ENCODE results near the gene NAGLU.
"Not testable (repeated sequence)": the region's sequence is repeated elsewhere in the genome, so short reads cannot be mapped to it uniquely, and the experiment has no call there.

The NAGLU gene

GRCh38 chr17:42545755-42546505 is 9.9 kb downstream of the NAGLU start:
- not testable (repeated sequence) for DNase-seq

GRCh38 chr17:42547001-42547461 is 11.0 kb downstream of the NAGLU start:
- no peak for DNase-seq

- DNase-seq = no peak
Measured at GRCh38 chr17:42547698-42548069, 11.6 kb downstream of the NAGLU start.

- DNase-seq = peak; percentile 70
Measured at GRCh38 chr17:42548070-42548837, 12.2 kb downstream of the NAGLU start.

GRCh38 chr17:42548993-42549755 is 13.1 kb downstream of the NAGLU start:
- DNase-seq = no peak

- not testable (repeated sequence) for DNase-seq
Measured at GRCh38 chr17:42552736-42553135, 16.7 kb downstream of the NAGLU start, which contains the start of gene HSD17B1. HSD17B1 (plus strand) TSS chr17:42552923; CDS start chr17:42552934, 11 bp downstream.

GRCh38 chr17:42553161-42553818 is 17.2 kb downstream of the NAGLU start:
- no peak for DNase-seq

GRCh38 chr17:42553866-42554249 is 17.8 kb downstream of the NAGLU start:
- no peak for DNase-seq

- peak; percentile 59 for DNase-seq
Measured at GRCh38 chr17:42554250-42555121, 18.4 kb downstream of the NAGLU start.

GRCh38 chr17:42555122-42555622 is 19.1 kb downstream of the NAGLU start:
- DNase-seq = no peak

GRCh38 chr17:42555961-42556617 is 20.0 kb downstream of the NAGLU start:
- not testable (repeated sequence) for DNase-seq

- no peak for DNase-seq
Measured at GRCh38 chr17:42559075-42559474, 23.0 kb downstream of the NAGLU start.

GRCh38 chr17:42560246-42560645 is 24.2 kb downstream of the NAGLU start:
- DNase-seq = no peak

GRCh38 chr17:42561897-42562387 is 25.9 kb downstream of the NAGLU start, which contains the start of gene COASY:
COASY (plus strand) TSS chr17:42562148; CDS start chr17:42562623, 475 bp downstream.
- peak; percentile 87 for DNase-seq

GRCh38 chr17:42562388-42563142 is 26.5 kb downstream of the NAGLU start:
- no peak for DNase-seq

GRCh38 chr17:42563143-42563509 is 27.1 kb downstream of the NAGLU start:
- DNase-seq = no peak

GRCh38 chr17:42563543-42563942 is 27.5 kb downstream of the NAGLU start:
- no peak for DNase-seq

GRCh38 chr17:42563950-42564349 is 27.9 kb downstream of the NAGLU start:
- no peak for DNase-seq

- no peak for DNase-seq
Measured at GRCh38 chr17:42564815-42565522, 28.9 kb downstream of the NAGLU start.

Data from T-helper 9 cell (primary cell).